Ascending aorta (tissue), 2 donors: ENCODE data around the gene LALBA. TPM values are rescaled to one million over a fixed set of nuclear protein-coding genes. Genes with fewer than 3 reads are reported as not detected.

Experiments
- DNase-seq, 2 donors: peaks; one replicate each; pipeline ENCODE4 v3.0.0-alpha.2; 2019; ENCODE audit warnings: low spot score in 2 of 2
- H3K27ac ChIP-seq, 2 donors: fragments of 200-600 bp; sonication (generic); one replicate each; pipeline ENCODE4 v1.5.1; 2016 to 2017; ENCODE audit warnings: mild to moderate bottlenecking in 1 of 2
- H3K27me3 ChIP-seq: fragments of 200-600 bp; sonication (generic); one replicate; pipeline ENCODE4 v1.5.1; 2017
- H3K36me3 ChIP-seq, 2 donors: fragments of 200-600 bp; sonication (generic); one replicate each; pipeline ENCODE4 v1.5.1; 2016
- H3K4me1 ChIP-seq, 2 donors: fragments of 200-600 bp; sonication (generic); one replicate each; pipeline ENCODE4 v1.5.1; 2016 to 2017; ENCODE audit warnings: mild to moderate bottlenecking in 1 of 2
- H3K4me3 ChIP-seq, 2 donors: fragments of 200-600 bp; sonication (generic); one replicate each; pipeline ENCODE4 v1.5.1; 2016 to 2017; ENCODE audit warnings: mild to moderate bottlenecking in 1 of 2
- H3K9me3 ChIP-seq, 2 donors: fragments of 200-600 bp; sonication (generic); one replicate each; pipeline ENCODE4 v1.5.1; 2016
- intact Hi-C: fragments of 100-400 bp; cut with DNase I; formaldehyde crosslinking; loops from one replicate; pipeline ENCODE4 v1.15.1; 2023
- total RNA-seq: library from RNA; depleted of rRNA; stranded (reverse); fragments of >200 nt; gene quantifications from one replicate; pipeline ENCODE4 v1.1.0, GENCODE V29; 2016
- TF ChIP-seq, protein P1 (sequence below), 3 experiments: fragments of 200-600 bp in 2 of 3; fragments of 450-650 bp in 1 of 3; sonication (generic) in 2 of 3; IDR thresholded peaks; one replicate each; pipeline ENCODE4 v1.5.1; 2016 to 2019; ENCODE audit warnings: antibody characterized with exemption in 3 of 3, mild to moderate bottlenecking in 1 of 3, moderate library complexity in 1 of 3

Gene LALBA
- total RNA-seq, 1 donor from 2014 or later = not detected

DNA sequence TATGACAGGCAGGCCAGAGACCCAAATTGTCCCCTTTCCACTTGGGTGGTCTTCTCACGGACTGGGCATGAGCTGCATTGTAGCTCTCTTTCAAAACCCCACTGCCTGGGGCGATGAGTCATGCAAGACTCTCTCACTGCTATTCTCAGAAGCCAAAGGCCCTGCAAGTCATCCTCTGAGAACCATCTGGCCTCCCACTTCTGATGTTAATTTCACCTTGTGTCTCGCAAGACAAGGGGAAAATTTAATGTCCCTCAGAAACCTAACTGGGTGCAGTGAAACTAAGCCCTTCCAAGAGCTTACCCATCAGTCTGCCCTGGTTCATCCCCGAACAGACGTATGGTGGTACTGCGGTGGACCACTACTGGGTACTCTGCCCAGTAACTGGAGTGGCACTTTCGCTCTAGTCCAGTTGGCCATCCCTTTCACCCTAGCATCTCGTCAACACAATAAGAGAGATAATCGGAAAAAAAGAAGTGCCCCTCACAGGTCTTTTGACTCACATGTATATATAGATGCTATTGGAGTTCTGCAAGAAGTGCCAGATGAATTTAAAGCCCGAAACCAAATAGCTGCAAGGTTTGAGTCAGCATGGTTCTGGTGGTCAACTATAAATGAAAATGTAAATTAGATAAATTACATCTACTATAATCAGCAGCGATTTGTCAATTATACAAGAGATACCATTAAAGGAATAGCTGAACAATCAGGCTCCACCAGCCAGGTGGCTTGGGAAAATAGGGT lies 31.3 kb upstream of the LALBA start:
- Histone ChIP-seq H3K36me3 (no peaks in the 10 kb centered on the region), H3K9me3 (peaks cover 0 to 13% of the 10 kb centered on the region in 2 donors), H3K27ac (no peak overlapping the region), H3K4me1 (no peaks in the 10 kb centered on the region), H3K4me3 (no peak overlapping the region), H3K27me3 (no peaks in the 10 kb centered on the region)
- intact Hi-C loops = no loop called here
- DNase-seq = no peak
- TF ChIP-seq, protein P1, sequence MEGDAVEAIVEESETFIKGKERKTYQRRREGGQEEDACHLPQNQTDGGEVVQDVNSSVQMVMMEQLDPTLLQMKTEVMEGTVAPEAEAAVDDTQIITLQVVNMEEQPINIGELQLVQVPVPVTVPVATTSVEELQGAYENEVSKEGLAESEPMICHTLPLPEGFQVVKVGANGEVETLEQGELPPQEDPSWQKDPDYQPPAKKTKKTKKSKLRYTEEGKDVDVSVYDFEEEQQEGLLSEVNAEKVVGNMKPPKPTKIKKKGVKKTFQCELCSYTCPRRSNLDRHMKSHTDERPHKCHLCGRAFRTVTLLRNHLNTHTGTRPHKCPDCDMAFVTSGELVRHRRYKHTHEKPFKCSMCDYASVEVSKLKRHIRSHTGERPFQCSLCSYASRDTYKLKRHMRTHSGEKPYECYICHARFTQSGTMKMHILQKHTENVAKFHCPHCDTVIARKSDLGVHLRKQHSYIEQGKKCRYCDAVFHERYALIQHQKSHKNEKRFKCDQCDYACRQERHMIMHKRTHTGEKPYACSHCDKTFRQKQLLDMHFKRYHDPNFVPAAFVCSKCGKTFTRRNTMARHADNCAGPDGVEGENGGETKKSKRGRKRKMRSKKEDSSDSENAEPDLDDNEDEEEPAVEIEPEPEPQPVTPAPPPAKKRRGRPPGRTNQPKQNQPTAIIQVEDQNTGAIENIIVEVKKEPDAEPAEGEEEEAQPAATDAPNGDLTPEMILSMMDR (IDR thresholded peaks at IDR 0.05) = no peak

DNA sequence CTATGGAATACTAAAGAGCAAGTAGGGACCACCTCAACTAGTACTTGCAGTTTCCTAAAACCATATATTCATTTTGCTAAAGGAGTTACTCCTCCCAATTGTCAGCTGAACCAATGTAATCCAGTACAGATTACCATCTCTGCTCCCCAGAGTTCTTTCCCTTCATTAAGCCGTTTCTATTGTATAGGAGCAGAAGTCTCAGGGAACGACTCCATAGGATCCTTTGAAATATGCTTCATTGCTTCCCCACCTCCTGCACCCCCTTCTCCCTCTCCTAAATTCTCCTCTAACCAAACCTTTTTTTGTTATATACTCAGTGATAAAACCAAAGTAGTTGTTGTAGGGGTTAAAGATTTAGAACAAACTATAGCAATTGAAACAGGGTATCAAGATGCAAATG lies 30.7 kb upstream of the LALBA start:
- TF ChIP-seq, protein P1 (IDR thresholded peaks at IDR 0.05) = no peak

DNA sequence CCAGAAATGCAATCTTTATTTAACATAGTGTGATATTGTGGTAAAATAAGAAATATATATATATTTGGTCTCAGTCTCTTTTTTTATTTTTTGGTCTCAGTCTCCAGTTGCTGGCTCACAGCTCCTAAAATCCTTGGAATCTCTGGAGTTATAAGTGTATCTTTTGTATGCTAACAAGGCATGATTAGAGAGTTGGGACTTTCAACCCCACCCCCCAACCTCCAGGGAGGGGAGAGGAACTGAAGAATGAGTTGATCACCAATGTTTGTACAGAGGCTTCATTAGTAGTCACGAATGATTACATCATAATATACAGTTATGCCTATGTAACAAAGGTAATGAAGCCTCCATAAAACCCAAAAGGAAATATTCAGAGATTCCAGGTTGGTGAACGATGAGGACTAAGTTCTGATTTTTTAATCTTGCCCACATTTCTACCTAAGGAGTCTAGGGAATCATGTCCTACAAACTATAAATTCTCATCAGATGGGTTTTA lies 22.8 kb upstream of the LALBA start:
- no peak for DNase-seq
- intact Hi-C loops = no loop called here
- no peaks in the 10 kb centered on the region for H3K27me3 ChIP-seq

More for the DNA sequence above, 30.7 kb upstream of the LALBA start:
- intact Hi-C loops = no loop called here
- no peak for DNase-seq
- Histone ChIP-seq H3K4me1 (no peaks in the 10 kb centered on the region), H3K9me3 (peaks cover 0 to 7% of the 10 kb centered on the region in 2 donors), H3K4me3 (no peak overlapping the region), H3K27ac (no peak overlapping the region), H3K36me3 (no peaks in the 10 kb centered on the region), H3K27me3 (no peaks in the 10 kb centered on the region)

DNA sequence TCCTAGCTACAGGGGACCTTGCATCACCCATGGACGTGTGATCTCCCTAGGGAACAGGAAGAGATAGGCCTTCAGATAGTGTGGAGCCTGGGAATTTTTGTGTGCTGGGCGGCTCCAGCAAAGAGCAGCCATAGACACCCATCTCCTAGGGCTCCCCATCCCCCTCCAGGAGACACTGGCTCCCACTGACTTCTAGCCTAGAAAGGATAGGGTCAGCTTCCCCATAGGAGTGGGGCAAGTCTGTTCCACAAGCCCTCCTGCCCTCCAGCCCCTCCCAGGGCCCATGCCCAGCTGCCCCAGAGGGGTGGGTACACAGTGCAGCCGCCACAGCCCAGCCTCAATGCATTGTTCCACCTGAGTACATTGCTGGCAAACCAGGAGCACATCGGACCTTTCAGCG lies 16.5 kb upstream of the LALBA start:
- no peak overlapping the region for H3K4me3 ChIP-seq
- H3K4me1 ChIP-seq = no peaks in the 10 kb centered on the region
- TF ChIP-seq, protein P1 (IDR thresholded peaks at IDR 0.05) = no peak
- no peak for DNase-seq
- no peaks in the 10 kb centered on the region for H3K36me3 ChIP-seq
- intact Hi-C loops = no loop called here
- H3K9me3 ChIP-seq = no peaks in the 10 kb centered on the region
- no peak overlapping the region for H3K27ac ChIP-seq
- no peaks in the 10 kb centered on the region for H3K27me3 ChIP-seq

More for the DNA sequence above, 22.8 kb upstream of the LALBA start:
- no peaks in the 10 kb centered on the region for H3K36me3 ChIP-seq
- TF ChIP-seq, protein P1 (IDR thresholded peaks at IDR 0.05) = no peak
- no peak overlapping the region for H3K27ac ChIP-seq
- H3K9me3 ChIP-seq = no peaks in the 10 kb centered on the region
- no peak overlapping the region for H3K4me3 ChIP-seq
- H3K4me1 ChIP-seq = no peaks in the 10 kb centered on the region

DNA sequence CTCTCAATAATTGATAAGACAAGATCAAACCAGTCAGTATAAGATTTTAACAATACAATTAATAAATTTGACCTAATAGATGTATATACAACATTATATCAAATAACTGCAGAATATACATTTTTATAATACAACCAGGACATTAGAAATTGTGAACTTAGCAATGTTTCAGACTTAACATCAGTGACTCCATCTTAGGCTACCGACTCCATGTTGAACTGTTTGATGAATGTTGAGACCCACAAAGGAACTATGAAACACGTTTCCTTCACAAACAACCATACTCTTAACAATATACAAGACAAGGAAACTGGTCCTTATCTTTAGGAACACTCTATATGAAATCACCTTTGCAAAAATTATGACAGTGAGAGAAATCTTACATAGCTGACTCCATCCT lies 13.9 kb upstream of the LALBA start:
- Histone ChIP-seq H3K36me3 (no peaks in the 10 kb centered on the region), H3K9me3 (no peaks in the 10 kb centered on the region), H3K27ac (no peak overlapping the region), H3K27me3 (no peaks in the 10 kb centered on the region), H3K4me3 (no peak overlapping the region), H3K4me1 (no peaks in the 10 kb centered on the region)
- intact Hi-C loops = no loop called here
- TF ChIP-seq, protein P1 (IDR thresholded peaks at IDR 0.05) = no peak
- no peak for DNase-seq
